ENCODE measurements around the gene NPY2R. TPM values are rescaled to one million over a fixed set of nuclear protein-coding genes. Genes with fewer than 3 reads are reported as not detected.

The NPY2R gene
- total RNA-seq = 1 to 10 TPM; 1.2 to 1.6 TPM
- long read RNA-seq = 0 reads

GRCh38 chr4:155208258-155209054 lies at the start of gene NPY2R:
NPY2R (plus strand) TSS chr4:155208636; CDS start chr4:155213940, 5,304 bp downstream.
- ATAC-seq (peak; percentile 24), DNase-seq (peak in 1 of 2 donors; percentile 2)
- intact Hi-C loops (cut with DNase I, micrococcal nuclease) = no loop called here

DNA sequence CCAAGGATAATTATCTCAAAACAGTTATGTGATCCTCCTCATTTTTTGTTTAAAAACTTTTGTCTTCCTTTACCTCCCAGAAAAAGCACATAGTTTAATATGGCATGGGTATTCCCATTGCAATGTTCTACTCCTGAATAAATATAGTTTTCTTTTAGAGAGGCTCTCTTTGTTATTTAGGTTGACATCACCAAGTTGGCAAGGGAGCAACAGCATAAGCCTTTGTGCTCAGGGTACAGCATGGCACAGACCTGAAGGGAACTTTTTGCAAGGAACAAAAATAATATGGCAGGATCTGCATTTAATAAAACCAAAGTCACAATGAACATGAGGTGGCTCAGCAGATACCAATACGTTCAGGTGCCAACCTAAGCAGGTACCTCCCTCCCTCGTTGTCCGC lies 47.1 kb upstream of the NPY2R start:
- intact Hi-C loops (cut with DNase I, micrococcal nuclease) = no loop called here
- ATAC-seq = no peak
- no peak for DNase-seq

- ATAC-seq (no peak), DNase-seq (no peak)
- intact Hi-C loops (cut with DNase I, micrococcal nuclease) = no loop called here
These were observed 43.7 kb upstream of the NPY2R start for GRCh38 chr4:155164718-155165117.

DNA sequence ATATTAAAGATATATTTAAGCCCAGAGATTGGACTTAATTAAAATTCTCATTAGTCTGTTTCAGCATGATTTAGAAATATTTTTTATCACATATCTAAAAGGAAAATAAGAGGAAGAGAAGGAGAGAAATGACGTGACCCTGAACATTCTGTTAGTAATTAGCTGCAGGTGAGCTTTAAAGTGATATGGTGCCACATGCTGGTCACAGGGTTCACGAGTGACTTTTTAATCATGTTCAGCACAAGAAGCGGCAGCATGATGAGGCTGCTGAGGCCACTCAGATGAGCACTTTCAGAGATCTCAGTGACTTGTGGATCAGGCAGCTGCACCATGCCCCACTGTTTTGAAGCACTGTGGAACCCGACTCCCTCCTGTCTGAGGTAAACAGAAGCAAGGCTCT lies 37.9 kb upstream of the NPY2R start:
- ATAC-seq (peak; percentile 61), DNase-seq (no peak)
- intact Hi-C loops (cut with DNase I, micrococcal nuclease) = no loop called here

DNA sequence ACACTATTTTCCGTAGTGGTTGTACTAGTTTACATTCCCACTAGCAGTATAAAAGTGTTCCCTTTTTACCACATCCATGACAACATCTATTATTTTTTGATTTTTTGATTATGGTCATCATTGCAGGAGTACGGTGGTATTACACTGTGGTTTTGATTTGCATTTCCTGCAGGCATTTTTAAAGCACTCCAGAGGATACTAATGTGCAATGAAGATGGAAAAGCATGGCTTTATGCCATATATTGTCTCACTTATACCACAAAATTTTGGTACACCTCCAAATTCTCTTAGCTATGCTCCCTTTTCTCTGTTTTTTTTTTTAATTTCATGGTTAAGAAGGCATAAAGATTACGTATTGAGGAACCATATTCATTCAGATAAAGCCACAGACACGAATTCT lies 35.1 kb upstream of the NPY2R start:
- intact Hi-C loops (cut with DNase I, micrococcal nuclease) = no loop called here
- no peak for DNase-seq
- ATAC-seq = no peak

DNA sequence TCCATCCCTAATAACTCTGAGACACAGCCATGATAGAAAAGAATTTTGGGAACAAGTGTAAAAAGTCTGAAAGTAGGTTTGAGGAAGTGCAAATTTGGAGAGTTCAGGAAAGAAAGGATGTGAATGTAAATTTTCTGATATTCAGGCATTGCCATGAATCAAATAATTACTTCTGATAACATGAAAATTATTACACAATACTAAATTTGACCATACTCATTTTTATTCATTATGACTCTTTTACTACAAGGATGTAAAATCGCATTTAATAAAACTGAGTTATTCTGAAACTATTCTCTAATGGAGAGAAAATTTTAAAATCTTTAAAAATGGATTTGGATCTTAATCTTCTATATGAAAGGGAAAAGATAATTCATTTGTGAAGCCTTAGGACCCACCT lies 33.8 kb upstream of the NPY2R start:
- intact Hi-C loops (cut with DNase I, micrococcal nuclease) = no loop called here

GRCh38 chr4:155179216-155179615 lies 29.2 kb upstream of the NPY2R start:
- intact Hi-C loops (cut with DNase I, micrococcal nuclease) = no loop called here
- no peak for DNase-seq
- no peak for ATAC-seq

More for the DNA sequence above, 33.8 kb upstream of the NPY2R start:
- DNase-seq = no peak
- no peak for ATAC-seq

GRCh38 chr4:155186972-155187371 lies 21.5 kb upstream of the NPY2R start:
- no peak for DNase-seq
- intact Hi-C loops (cut with DNase I, micrococcal nuclease) = no loop called here
- no peak for ATAC-seq

DNA sequence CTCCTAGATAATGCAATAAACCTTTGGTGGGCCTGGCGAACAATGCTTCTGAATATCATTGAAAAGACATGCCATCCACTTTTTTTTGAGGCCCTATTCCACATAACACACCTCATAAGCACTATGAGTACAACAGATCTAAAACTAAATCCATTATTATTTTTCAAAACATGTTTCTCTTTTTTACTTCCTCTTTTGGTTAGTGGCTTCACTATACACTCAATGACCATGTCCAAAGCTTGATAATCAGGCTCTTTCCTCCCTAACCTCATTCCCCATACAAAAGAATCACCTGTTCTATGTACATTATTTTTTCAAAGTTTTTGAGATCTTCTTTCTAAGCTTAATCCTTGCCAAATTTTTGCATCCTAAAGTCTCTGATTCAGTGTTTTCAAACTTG lies 20.4 kb upstream of the NPY2R start:
- intact Hi-C loops (cut with DNase I, micrococcal nuclease) = no loop called here
- DNase-seq (no peak), ATAC-seq (no peak)

DNA sequence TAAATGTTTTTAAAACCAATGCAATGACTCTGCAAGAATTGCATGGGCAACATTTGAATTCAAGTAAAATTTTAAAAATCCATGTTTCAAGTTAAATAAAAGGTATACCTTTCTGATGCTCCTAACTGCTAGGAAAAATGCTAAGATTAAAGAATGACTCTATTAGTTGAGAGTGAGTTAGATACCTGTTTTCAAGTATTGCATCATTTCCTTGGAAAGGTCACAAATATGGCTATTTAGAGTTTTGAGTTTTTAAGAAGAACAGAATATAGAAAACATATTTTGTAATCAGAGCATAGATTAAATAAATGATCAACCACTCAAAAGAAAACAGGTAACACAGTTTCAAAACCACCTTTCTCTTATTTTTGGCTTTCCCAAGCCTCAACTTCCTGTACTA lies 18.3 kb upstream of the NPY2R start:
- ATAC-seq = no peak
- intact Hi-C loops (cut with DNase I, micrococcal nuclease) = no loop called here
- no peak for DNase-seq

DNA sequence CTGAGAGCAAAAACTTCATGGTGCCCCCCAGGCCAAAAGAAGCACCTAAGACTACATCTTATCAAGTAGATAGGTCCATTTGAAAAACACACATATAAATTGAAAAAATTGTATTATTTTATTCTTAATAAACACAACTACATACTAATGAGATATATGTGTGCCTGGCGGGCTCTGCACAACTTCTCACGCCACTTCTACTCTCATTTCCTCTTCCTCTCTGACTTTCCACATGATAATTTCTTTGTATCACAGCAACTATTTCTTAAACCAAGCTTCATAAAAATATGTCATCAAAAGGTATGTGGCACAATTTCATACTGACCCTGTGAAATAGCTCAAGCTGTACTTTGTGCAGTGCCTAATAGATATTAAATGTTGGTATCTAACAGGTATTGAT lies 10.7 kb upstream of the NPY2R start:
- intact Hi-C loops (cut with DNase I, micrococcal nuclease) = no loop called here
- DNase-seq (no peak), ATAC-seq (no peak)

GRCh38 chr4:155207534-155208257 lies 740 bp upstream of the NPY2R start:
- intact Hi-C loops (cut with DNase I, micrococcal nuclease) = no loop called here
- no peak for DNase-seq
- ATAC-seq = peak; percentile 71

DNA sequence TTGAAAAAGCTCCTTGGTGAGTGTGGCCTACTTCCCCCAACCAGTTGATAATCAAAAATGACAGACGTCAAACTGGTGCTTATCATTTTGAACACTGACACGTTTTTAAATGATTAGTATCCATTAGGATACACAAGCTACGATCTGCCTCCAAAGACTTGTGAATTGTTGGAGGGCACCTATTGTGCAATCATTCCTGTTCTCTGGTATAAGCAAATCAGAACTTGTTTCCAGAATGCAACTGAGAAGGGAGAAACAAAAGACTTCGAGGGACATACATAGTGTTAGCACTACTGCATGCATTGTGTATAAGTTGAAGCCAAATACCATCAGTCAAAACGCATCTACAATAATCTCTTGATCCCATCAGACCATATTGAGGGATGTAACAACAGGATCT lies 11.6 kb downstream of the NPY2R start:
- intact Hi-C loops (cut with DNase I, micrococcal nuclease) = no loop called here
- no peak for ATAC-seq
- no peak for DNase-seq

DNA sequence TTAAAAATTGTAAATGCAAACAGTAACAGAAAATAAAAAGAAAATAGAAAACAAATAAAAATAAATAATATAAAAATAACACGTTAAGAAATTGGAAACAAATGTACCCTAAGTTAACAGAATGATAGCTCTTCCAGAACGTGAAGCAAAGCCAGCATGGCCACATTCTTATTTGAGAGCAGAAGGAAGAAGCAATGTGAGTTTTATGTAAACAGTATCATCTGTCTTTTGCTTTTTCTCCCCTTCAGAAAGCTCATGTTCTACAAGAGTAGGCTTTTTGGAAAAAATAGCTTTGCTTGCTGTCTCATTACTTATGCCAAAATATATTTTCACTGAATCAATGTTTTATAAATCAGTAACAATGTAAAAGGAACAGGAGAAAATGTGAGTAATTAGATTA lies 18.7 kb downstream of the NPY2R start:
- ATAC-seq (no peak), DNase-seq (no peak)
- intact Hi-C loops (cut with DNase I, micrococcal nuclease) = no loop called here

DNA sequence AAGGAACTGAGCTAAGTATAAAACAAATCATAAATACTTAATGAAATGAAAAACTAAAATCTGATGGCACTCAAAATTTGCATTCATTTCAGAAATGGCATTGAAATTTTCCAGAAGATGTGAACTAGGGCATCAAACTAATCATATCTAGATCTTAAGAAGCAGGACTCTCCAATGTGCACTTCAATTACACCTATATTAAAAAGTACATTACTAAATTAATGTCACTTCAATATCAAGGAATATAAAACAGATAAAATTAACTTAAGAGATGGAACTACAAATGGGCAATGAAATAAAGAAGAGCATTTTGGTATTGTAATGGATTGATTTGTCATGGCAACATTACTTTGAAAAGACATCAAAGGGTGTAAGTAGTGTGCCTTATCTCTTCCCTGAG lies 20.3 kb downstream of the NPY2R start:
- no peak for ATAC-seq
- intact Hi-C loops (cut with DNase I, micrococcal nuclease) = no loop called here
- DNase-seq = no peak

- intact Hi-C loops (cut with DNase I, micrococcal nuclease) = no loop called here
- ATAC-seq (no peak), DNase-seq (no peak)
These were observed 24.0 kb downstream of the NPY2R start for GRCh38 chr4:155232432-155232831.

- intact Hi-C loops (cut with DNase I, micrococcal nuclease) = no loop called here
- no peak for ATAC-seq
- DNase-seq = no peak
These were observed 25.8 kb downstream of the NPY2R start for GRCh38 chr4:155234206-155234605.

DNA sequence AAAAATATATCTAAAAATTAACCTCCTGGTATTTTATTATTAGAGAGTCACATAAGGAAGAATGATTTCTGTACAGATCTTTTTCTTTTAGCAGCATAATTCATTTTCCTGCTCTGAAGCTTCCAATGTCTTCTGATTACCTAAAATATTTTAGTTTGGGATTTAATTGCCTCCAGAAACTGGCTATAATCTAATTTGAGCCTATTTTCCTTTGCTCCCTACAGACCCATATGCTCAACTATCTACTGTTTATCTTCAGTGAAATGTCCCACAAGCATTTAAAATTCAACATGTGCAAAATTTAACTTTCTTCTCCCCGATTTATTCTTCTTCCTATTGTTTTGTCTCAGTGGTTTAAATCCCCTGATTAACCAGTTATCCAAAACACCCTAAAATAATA lies 29.1 kb downstream of the NPY2R start:
- intact Hi-C loops (cut with DNase I, micrococcal nuclease) = no loop called here

GRCh38 chr4:155241225-155241624 lies 32.8 kb downstream of the NPY2R start:
- ATAC-seq = no peak
- no peak for DNase-seq
- intact Hi-C loops (cut with DNase I, micrococcal nuclease) = no loop called here

More for the DNA sequence above, 29.1 kb downstream of the NPY2R start:
- ATAC-seq = no peak
- no peak for DNase-seq

- no peak for ATAC-seq
- intact Hi-C loops (cut with DNase I, micrococcal nuclease) = no loop called here
- DNase-seq = no peak
These were observed 33.2 kb downstream of the NPY2R start for GRCh38 chr4:155241664-155242063.
